Body of pancreas (tissue), 4 donors: ENCODE results near the gene DNAAF9. TPM values are rescaled to one million over a fixed set of nuclear protein-coding genes. Genes with fewer than 3 reads are reported as not detected.

Source experiments
- ATAC-seq: fragments of 150-250 bp; one replicate; pipeline ENCODE4 v1.9.1; 2016
- DNase-seq, 4 donors: peaks; one replicate each; pipeline ENCODE4 v3.0.0-alpha.2; 2019
- H3K27ac ChIP-seq, 4 donors: fragments of 200-600 bp; sonication (generic); 1 replicate in 3 of 4; 2 replicates in 1 of 4; pipeline versions ENCODE4 v1.5.1 to v1.6.1; 2016 to 2019; ENCODE audit warnings: mild to moderate bottlenecking in 1 of 4, mixed read lengths in 1 of 4, moderate library complexity in 1 of 4
- H3K27me3 ChIP-seq, 2 donors: fragments of 200-600 bp; sonication (generic); one replicate each; pipeline ENCODE4 v1.6.0; 2016; ENCODE audit warnings: mild to moderate bottlenecking in 1 of 2
- H3K36me3 ChIP-seq, 2 donors: fragments of 200-600 bp; sonication (generic); replicated peaks in 1 of 2; 2 replicates each; pipeline ENCODE4 v1.5.1; 2016; ENCODE audit warnings: low read depth in 2 of 2; ENCODE audit not compliant: insufficient read depth in 1 of 2
- H3K4me1 ChIP-seq: fragments of 200-600 bp; sonication (generic); one replicate; pipeline ENCODE4 v1.6.0; 2016
- H3K4me3 ChIP-seq, 2 donors: fragments of 200-600 bp; sonication (generic); 1 replicate in 1 of 2; 2 replicates in 1 of 2; pipeline ENCODE4 v1.5.1; 2016 to 2019
- H3K9me3 ChIP-seq, 3 donors: fragments of 200-600 bp; sonication (generic); 1 replicate in 2 of 3; 2 replicates in 1 of 3; pipeline ENCODE4 v1.5.1; 2016
- POLR2A ChIP-seq, 3 donors: fragments of 450-650 bp; IDR thresholded peaks; one replicate each; pipeline ENCODE4 v1.6.1; 2016; ENCODE audit warnings: antibody characterized with exemption in 3 of 3, mild to moderate bottlenecking in 2 of 3
- WGBS, 2 donors: methylation state at CpG; one replicate each; pipeline ENCODE4 v1.1.5; 2017; 5-methylcytosine and 5-hydroxymethylcytosine counted together
- intact Hi-C: fragments of 100-400 bp; cut with DNase I; formaldehyde crosslinking; loops from one replicate; pipeline ENCODE4 v1.15.1; 2023
- total RNA-seq, 2 donors: library from RNA; depleted of rRNA; stranded (reverse); fragments of >200 nt; gene quantifications; one replicate each; pipeline ENCODE4 v1.1.0, GENCODE V29; 2016
- TF ChIP-seq, protein P1 (sequence below), 7 experiments: fragments of 450-650 bp in 4 of 7; fragments of 200-600 bp in 3 of 7; sonication (generic) in 3 of 7; IDR thresholded peaks; one replicate each; pipeline ENCODE4 v1.5.1; 2016 to 2019; ENCODE audit warnings: antibody characterized with exemption in 7 of 7

The DNAAF9 gene
- total RNA-seq, 2 donors from 2014 or later, result 10.1 to 13.2 TPM

DNA sequence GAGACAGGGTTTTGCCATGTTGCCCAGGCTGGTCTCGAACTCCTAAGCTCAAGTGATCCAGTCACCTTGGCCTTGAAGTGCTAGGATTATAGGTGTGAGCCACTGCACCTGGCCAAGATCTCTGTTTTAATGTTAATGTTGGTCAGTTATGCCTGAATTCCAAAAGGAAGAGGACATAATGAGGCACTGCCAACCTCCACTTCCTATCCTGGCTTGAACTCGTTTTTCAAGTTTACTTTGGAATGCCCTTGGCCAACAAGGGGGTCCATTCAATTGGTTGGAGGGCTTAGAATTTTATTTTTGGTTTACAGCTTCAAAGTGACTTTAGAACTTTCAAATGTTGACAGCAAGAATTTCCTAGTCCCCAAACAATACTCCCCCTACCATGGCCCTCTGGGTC lies 29.8 kb downstream of the DNAAF9 start:
- TF ChIP-seq POLR2A (IDR thresholded peaks at IDR 0.05), result no peak
- TF ChIP-seq, protein P1, sequence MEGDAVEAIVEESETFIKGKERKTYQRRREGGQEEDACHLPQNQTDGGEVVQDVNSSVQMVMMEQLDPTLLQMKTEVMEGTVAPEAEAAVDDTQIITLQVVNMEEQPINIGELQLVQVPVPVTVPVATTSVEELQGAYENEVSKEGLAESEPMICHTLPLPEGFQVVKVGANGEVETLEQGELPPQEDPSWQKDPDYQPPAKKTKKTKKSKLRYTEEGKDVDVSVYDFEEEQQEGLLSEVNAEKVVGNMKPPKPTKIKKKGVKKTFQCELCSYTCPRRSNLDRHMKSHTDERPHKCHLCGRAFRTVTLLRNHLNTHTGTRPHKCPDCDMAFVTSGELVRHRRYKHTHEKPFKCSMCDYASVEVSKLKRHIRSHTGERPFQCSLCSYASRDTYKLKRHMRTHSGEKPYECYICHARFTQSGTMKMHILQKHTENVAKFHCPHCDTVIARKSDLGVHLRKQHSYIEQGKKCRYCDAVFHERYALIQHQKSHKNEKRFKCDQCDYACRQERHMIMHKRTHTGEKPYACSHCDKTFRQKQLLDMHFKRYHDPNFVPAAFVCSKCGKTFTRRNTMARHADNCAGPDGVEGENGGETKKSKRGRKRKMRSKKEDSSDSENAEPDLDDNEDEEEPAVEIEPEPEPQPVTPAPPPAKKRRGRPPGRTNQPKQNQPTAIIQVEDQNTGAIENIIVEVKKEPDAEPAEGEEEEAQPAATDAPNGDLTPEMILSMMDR (IDR thresholded peaks at IDR 0.05), result no peak
- peak overlapping the region in 1 of 4 donors; percentile 31 for H3K27ac ChIP-seq
- no peaks in the 10 kb centered on the region for H3K9me3 ChIP-seq
- DNase-seq (no peak), ATAC-seq (no peak)
- no peaks in the 10 kb centered on the region for H3K36me3 ChIP-seq
- 65 to 66% methylated on average over 2 of the region's 2 CpGs for WGBS, 2 donors
- intact Hi-C loops, result no loop called here
- H3K4me1 ChIP-seq, result peaks cover 25% of the 10 kb centered on the region
- no peaks in the 10 kb centered on the region for H3K27me3 ChIP-seq
- H3K4me3 ChIP-seq, result no peak overlapping the region

DNA sequence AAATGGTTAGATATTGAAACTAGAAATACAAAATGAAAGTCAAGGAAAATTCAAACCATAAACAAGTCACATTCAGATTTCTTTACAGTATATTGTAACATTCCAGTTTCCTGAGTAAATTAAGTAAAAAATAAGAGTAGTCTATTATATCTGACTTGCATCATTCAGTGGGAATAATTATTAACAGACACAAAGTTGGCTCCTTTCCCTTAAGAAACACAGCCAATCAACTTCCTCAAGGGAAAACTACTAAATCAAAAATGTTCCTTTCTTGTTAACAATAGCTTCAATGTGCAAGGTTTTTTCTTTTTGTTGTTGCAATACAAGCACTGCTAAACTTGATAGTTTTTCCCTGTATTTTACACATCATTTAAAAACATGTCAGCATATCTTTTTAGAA lies 33.2 kb downstream of the DNAAF9 start:
- no peak overlapping the region for H3K4me3 ChIP-seq
- H3K27ac ChIP-seq, result peak overlapping the region in 1 of 4 donors; percentile 16
- H3K9me3 ChIP-seq, result no peaks in the 10 kb centered on the region
- intact Hi-C loops, result no loop called here
- peak; percentile 45 for ATAC-seq
- H3K4me1 ChIP-seq, result peaks cover 25% of the 10 kb centered on the region
- TF ChIP-seq POLR2A (IDR thresholded peaks at IDR 0.05), result no peak
- TF ChIP-seq, protein P1 (IDR thresholded peaks at IDR 0.05), result no peak
- no peaks in the 10 kb centered on the region for H3K36me3 ChIP-seq
- no peaks in the 10 kb centered on the region for H3K27me3 ChIP-seq
- DNase-seq, result no peak

DNA sequence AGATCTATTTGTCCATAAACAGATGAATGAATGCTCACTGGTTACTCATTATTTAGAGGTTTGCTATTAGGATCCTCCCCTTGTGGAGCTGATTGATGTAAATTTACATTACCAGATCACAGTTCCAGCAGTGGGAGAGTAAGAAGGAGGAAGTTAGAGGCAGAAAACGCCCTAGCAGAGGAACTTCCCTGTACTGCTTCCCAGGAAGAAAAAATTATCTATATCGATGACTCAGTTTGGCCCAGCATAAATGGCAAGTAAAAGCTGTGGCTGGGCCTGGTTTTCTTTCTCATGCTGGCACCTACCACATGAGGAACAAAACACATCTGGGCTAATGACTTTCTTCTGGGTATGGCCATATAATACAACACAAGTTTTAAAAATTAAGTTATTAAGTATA lies 35.7 kb downstream of the DNAAF9 start:
- TF ChIP-seq POLR2A (IDR thresholded peaks at IDR 0.05), result no peak
- TF ChIP-seq, protein P1 (IDR thresholded peaks at IDR 0.05), result no peak
- intact Hi-C loops, result no loop called here
- WGBS, 2 donors, result 54 to 74% methylated on average over 2 of the region's 2 CpGs
- Histone ChIP-seq H3K4me3 (no peak overlapping the region), H3K4me1 (peaks cover 16% of the 10 kb centered on the region), H3K27me3 (no peaks in the 10 kb centered on the region), H3K9me3 (no peaks in the 10 kb centered on the region), H3K36me3 (no peaks in the 10 kb centered on the region), H3K27ac (no peak overlapping the region)
- ATAC-seq (no peak), DNase-seq (peak in 1 of 4 donors; percentile 7)

GRCh38 chr20:3367089-3367488 lies 40.4 kb downstream of the DNAAF9 start:
- intact Hi-C loops, result no loop called here
- Histone ChIP-seq H3K9me3 (no peaks in the 10 kb centered on the region), H3K27me3 (no peaks in the 10 kb centered on the region), H3K27ac (no peak overlapping the region), H3K36me3 (no peaks in the 10 kb centered on the region), H3K4me1 (no peaks in the 10 kb centered on the region), H3K4me3 (no peak overlapping the region)
- WGBS, 2 donors, result 94 to 95% methylated on average over 3 of the region's 3 CpGs
- DNase-seq (no peak), ATAC-seq (no peak)
- no peak for TF ChIP-seq POLR2A (IDR thresholded peaks at IDR 0.05)
- TF ChIP-seq, protein P1 (IDR thresholded peaks at IDR 0.05), result no peak

DNA sequence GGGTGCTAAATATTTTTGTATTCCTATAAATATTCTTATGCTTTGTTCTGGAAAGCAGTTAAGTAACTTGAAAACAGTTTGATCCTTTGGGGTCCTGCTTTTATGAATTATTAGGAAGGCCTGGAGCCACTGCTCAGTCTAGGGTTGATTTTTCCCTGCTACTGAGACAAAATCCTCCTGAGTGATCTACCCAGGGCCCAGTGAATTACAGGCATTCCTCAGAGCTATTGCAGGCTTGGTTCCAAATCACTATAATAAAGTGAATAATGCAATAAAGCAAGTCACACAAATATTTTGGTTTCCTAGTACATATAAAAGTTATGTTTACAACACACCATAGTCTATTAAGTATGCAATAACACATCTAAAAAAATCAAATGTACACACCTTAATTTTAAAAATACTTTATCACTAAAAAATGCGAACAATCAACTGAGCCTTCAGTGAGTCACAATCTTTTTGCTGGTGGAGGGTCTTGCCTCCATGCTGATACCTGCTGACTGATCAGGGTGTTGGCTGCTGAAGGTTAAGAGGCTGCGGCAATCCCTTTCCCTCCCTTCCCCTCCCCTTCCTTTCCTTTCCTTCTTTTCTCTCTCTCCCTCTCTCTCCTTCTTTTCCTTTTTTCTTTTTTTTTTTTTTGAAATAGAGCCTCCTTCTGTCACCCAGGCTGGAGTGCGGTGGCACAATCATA lies 43.0 kb downstream of the DNAAF9 start:
- no peak overlapping the region for H3K27ac ChIP-seq
- no peaks in the 10 kb centered on the region for H3K36me3 ChIP-seq
- no peaks in the 10 kb centered on the region for H3K9me3 ChIP-seq
- H3K27me3 ChIP-seq, result no peaks in the 10 kb centered on the region
- WGBS, 2 donors, result 99 to 100% methylated on average over 3 of the region's 3 CpGs
- intact Hi-C loops, result no loop called here
- ATAC-seq (no peak), DNase-seq (no peak)
- TF ChIP-seq, protein P1 (IDR thresholded peaks at IDR 0.05), result no peak
- TF ChIP-seq POLR2A (IDR thresholded peaks at IDR 0.05), result no peak
- no peaks in the 10 kb centered on the region for H3K4me1 ChIP-seq
- no peak overlapping the region for H3K4me3 ChIP-seq
